Hepatocyte (in vitro differentiated cells): ENCODE measurements around the gene GJC2. TPM values are rescaled to one million over a fixed set of nuclear protein-coding genes. Genes with fewer than 3 reads are reported as not detected.

Experiments
- DNase-seq: peaks from one replicate; pipeline ENCODE4 v3.0.0-alpha.2; 2016; ENCODE audit warnings: low spot score
- H2AFZ ChIP-seq: fragments of 200-600 bp; sonication (generic); 2 replicates; pipeline ENCODE4 v1.6.0; 2016; ENCODE audit warnings: antibody characterized with exemption, mild to moderate bottlenecking
- H3K27ac ChIP-seq: fragments of 200-600 bp; sonication (generic); 2 replicates; pipeline ENCODE4 v1.5.1; 2016; ENCODE audit warnings: mild to moderate bottlenecking
- H3K27me3 ChIP-seq: fragments of 200-600 bp; sonication (generic); 2 replicates; pipeline ENCODE4 v1.6.1; 2016
- H3K36me3 ChIP-seq: fragments of 200-600 bp; sonication (generic); replicated peaks from 2 replicates; pipeline ENCODE4 v1.5.1; 2016; ENCODE audit warnings: low read depth; ENCODE audit not compliant: insufficient read depth
- H3K4me1 ChIP-seq: fragments of 200-600 bp; sonication (generic); 2 replicates; pipeline ENCODE4 v1.5.1; 2016; ENCODE audit warnings: mild to moderate bottlenecking, moderate library complexity; ENCODE audit not compliant: insufficient read depth
- H3K4me2 ChIP-seq: fragments of 200-600 bp; sonication (generic); 2 replicates; pipeline ENCODE4 v1.6.0; 2016
- H3K4me3 ChIP-seq: fragments of 200-600 bp; sonication (generic); 2 replicates; pipeline ENCODE4 v1.5.1; 2016; ENCODE audit warnings: mild to moderate bottlenecking
- H3K79me2 ChIP-seq: fragments of 200-600 bp; sonication (generic); 2 replicates; pipeline ENCODE4 v1.6.0; 2017; ENCODE audit warnings: mild to moderate bottlenecking
- H3K9me2 ChIP-seq: fragments of 200-600 bp; sonication (generic); replicated peaks from 2 replicates; pipeline ENCODE4 v1.6.0; 2017; ENCODE audit warnings: mild to moderate bottlenecking; ENCODE audit not compliant: insufficient read depth
- H3K9me3 ChIP-seq: fragments of 200-600 bp; sonication (generic); 2 replicates; pipeline ENCODE4 v1.5.1; 2016; ENCODE audit warnings: low read depth, mild to moderate bottlenecking
- H4K20me1 ChIP-seq: fragments of 200-600 bp; sonication (generic); 2 replicates; pipeline ENCODE4 v1.6.0; 2016; ENCODE audit warnings: mild to moderate bottlenecking; ENCODE audit not compliant: insufficient read depth, poor library complexity, severe bottlenecking
- CTCF ChIP-seq: fragments of 200-600 bp; sonication (generic); IDR thresholded peaks from 2 replicates; pipeline ENCODE4 v1.5.1; 2016; ENCODE audit warnings: antibody characterized with exemption, mild to moderate bottlenecking; ENCODE audit not compliant: poor library complexity
- EZH2 ChIP-seq: fragments of 200-600 bp; sonication (generic); IDR thresholded peaks from 2 replicates; pipeline ENCODE4 v1.6.1; 2016; ENCODE audit warnings: antibody characterized with exemption, mild to moderate bottlenecking, borderline replicate concordance
- EZH2phosphoT487 ChIP-seq: fragments of 200-600 bp; sonication (generic); IDR thresholded peaks from one replicate; pipeline ENCODE4 v1.6.1; 2018; ENCODE audit warnings: antibody characterized with exemption, mild to moderate bottlenecking, low read depth, moderate library complexity; ENCODE audit not compliant: unreplicated experiment, severe bottlenecking
- WGBS: methylation state at CpG from one replicate; pipeline ENCODE4 v1.1.6; 2016; ENCODE audit warnings: low lambda C conversion rate; ENCODE audit errors: missing lambda C conversion rate; 5-methylcytosine and 5-hydroxymethylcytosine counted together
- polyA plus RNA-seq: library from polyadenylated mRNA; unstranded; fragments of >200 nt; fragmentation: Nextera tagmentation; extraction: Ambion mirVana; gene quantifications from 2 replicates; pipeline ENCODE4 v1.2.1, GENCODE V29; 2016
- small RNA-seq: library from RNA; depleted of rRNA; stranded (forward); fragments of <200 nt; gene quantifications from one replicate; pipeline ENCODE3, GENCODE V24; 2014
- total RNA-seq: library from RNA; depleted of rRNA; stranded (reverse); fragments of >200 nt; gene quantifications from 2 replicates; pipeline ENCODE4 v1.2.3, GENCODE V29; 2014

Gene GJC2
- total and polyA plus RNA-seq, 2 experiments from 2014 or later: 0.40 to 1.6 TPM

GRCh38 chr1:228207851-228208821 lies 58.4 kb downstream of the GJC2 start, which contains the start of gene OBSCN:
OBSCN (plus strand) TSS chr1:228208044; CDS start chr1:228211784, 3,740 bp downstream.
- Histone ChIP-seq H2AFZ (no peak within 1 kb of the TSS), H3K27me3 (no peaks in the 10 kb centered on the region), H3K27ac (no peak within 1 kb of the TSS), H3K79me2 (no peaks in the 10 kb centered on the region), H3K9me2 (no peaks in the 10 kb centered on the region), H4K20me1 (no peaks in the 10 kb centered on the region), H3K36me3 (no peaks in the 10 kb centered on the region), H3K4me1 (peaks cover 25% of the 10 kb centered on the region), H3K4me2 (no peak within 1 kb of the TSS), H3K4me3 (no peak within 1 kb of the TSS), H3K9me3 (no peaks in the 10 kb centered on the region)
- WGBS: 83% methylated on average over 28 of the region's 30 CpGs
- TF ChIP-seq EZH2phosphoT487 (no peak), CTCF (no peak), EZH2 (no peak)
- DNase-seq: no peak

- 91% methylated on average over 15 of the region's 19 CpGs for WGBS
Observed at GRCh38 chr1:228208831-228209551, 59.3 kb downstream of the GJC2 start.

More at GRCh38 chr1:228208831-228209551, 59.3 kb downstream of the GJC2 start:
- H3K27me3 ChIP-seq: no peaks in the 10 kb centered on the region
- H3K4me2 ChIP-seq: no peak overlapping the region
- no peak overlapping the region for H3K27ac ChIP-seq
- TF ChIP-seq EZH2: no peak
- no peak for TF ChIP-seq EZH2phosphoT487
- no peak for TF ChIP-seq CTCF
- H3K4me1 ChIP-seq: peaks cover 26% of the 10 kb centered on the region
- no peaks in the 10 kb centered on the region for H3K79me2 ChIP-seq
- H3K9me3 ChIP-seq: no peaks in the 10 kb centered on the region
- no peaks in the 10 kb centered on the region for H3K36me3 ChIP-seq
- H4K20me1 ChIP-seq: no peaks in the 10 kb centered on the region
- H3K9me2 ChIP-seq: no peaks in the 10 kb centered on the region
- H2AFZ ChIP-seq: no peak overlapping the region
- H3K4me3 ChIP-seq: no peak overlapping the region
- no peak for DNase-seq

Small RNA genes within 50 kb of the gene (small RNA-seq; reads per million reads assigned to genes)
- gene AL359510.1: not detected

Other genes with a start within 250 kb of the GJC2 start
- 1.2 and 2.8 TPM in 2 replicates for gene WNT9A, start 202.0 kb upstream of the GJC2 start, total RNA-seq
- 0.40 and 1.5 TPM in 2 replicates for gene WNT9A, start 202.0 kb upstream of the GJC2 start, polyA plus RNA-seq
- 0.03 and 0.20 TPM in 2 replicates for gene WNT3A, start 142.9 kb upstream of the GJC2 start, total RNA-seq
- not detected in 2 replicates for gene WNT3A, start 142.9 kb upstream of the GJC2 start, polyA plus RNA-seq
- 249 and 250 TPM in 2 replicates for gene ARF1, start 67.2 kb upstream of the GJC2 start, total RNA-seq
- gene ARF1, start 67.2 kb upstream of the GJC2 start, polyA plus RNA-seq: 594 and 609 TPM in 2 replicates
- gene C1orf35, start 46.6 kb upstream of the GJC2 start, total RNA-seq: 8.3 and 12.3 TPM in 2 replicates
- 24.6 and 31.6 TPM in 2 replicates for gene C1orf35, start 46.6 kb upstream of the GJC2 start, polyA plus RNA-seq
- gene MRPL55, start 40.6 kb upstream of the GJC2 start, total RNA-seq: 59.6 and 64.8 TPM in 2 replicates
- 122 and 130 TPM in 2 replicates for gene MRPL55, start 40.6 kb upstream of the GJC2 start, polyA plus RNA-seq
- gene GUK1, start 9.7 kb upstream of the GJC2 start, total RNA-seq: 157 and 158 TPM in 2 replicates
- gene GUK1, start 9.7 kb upstream of the GJC2 start, polyA plus RNA-seq: 306 and 368 TPM in 2 replicates
- gene IBA57, start 15.9 kb downstream of the GJC2 start, total RNA-seq: 5.0 and 5.7 TPM in 2 replicates
- 4.7 and 5.6 TPM in 2 replicates for gene IBA57, start 15.9 kb downstream of the GJC2 start, polyA plus RNA-seq
- gene OBSCN, start 58.1 kb downstream of the GJC2 start, total RNA-seq: 11.2 and 22.4 TPM in 2 replicates
- gene OBSCN, start 58.1 kb downstream of the GJC2 start, polyA plus RNA-seq: 15.0 and 20.6 TPM in 2 replicates